Activated naive CD8-positive, alpha-beta T cell (primary cell): ENCODE measurements around the gene IFI16.
"Not testable (repeated sequence)": the region's sequence is repeated elsewhere in the genome, so short reads cannot be mapped to it uniquely, and the experiment has no call there.

ENCODE experiments used
- H3K27ac Mint-ChIP-seq: one replicate; pipeline ENCODE4 v1.8.0; 2021; ENCODE audit warnings: mixed read lengths
- H3K27me3 Mint-ChIP-seq: one replicate; pipeline ENCODE4 v1.8.0; 2021; ENCODE audit warnings: mixed read lengths
- H3K36me3 Mint-ChIP-seq: one replicate; pipeline ENCODE4 v1.8.0; 2021; ENCODE audit warnings: mixed read lengths
- H3K4me1 Mint-ChIP-seq: one replicate; pipeline ENCODE4 v1.8.0; 2021; ENCODE audit warnings: low read depth, mixed read lengths
- H3K4me3 Mint-ChIP-seq: one replicate; pipeline ENCODE4 v1.8.0; 2021; ENCODE audit warnings: mild to moderate bottlenecking, mixed read lengths
- H3K9me3 Mint-ChIP-seq: one replicate; pipeline ENCODE4 v1.8.0; 2021; ENCODE audit warnings: low read depth, mixed read lengths

IFI16 gene

DNA sequence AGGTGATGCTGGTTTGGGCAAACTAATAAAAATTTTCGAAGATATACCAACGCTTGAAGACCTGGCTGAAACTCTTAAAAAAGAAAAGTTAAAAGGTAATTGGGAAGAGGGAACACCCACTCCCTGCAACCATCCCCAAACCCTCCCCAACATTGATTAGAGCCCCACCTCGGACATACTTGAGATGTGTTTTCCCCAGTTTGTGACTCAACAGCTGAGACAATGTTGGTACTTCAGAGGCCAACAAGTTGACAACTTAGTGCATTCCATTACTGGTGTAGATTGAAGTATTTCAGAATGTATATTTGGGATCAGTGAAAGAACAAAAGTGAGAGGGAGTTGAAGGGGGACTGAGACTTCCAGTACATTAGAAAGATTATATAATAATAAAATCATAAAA lies 5.1 kb downstream of the IFI16 start:
- peak overlapping the region; percentile 96 for H3K27ac Mint-ChIP-seq
- H3K4me1 Mint-ChIP-seq: peaks cover 61% of the 10 kb centered on the region
- no peaks in the 10 kb centered on the region for H3K27me3 Mint-ChIP-seq
- H3K9me3 Mint-ChIP-seq: peaks cover 3% of the 10 kb centered on the region
- peaks cover 47% of the 10 kb centered on the region for H3K36me3 Mint-ChIP-seq
- peak overlapping the region; percentile 92 for H3K4me3 Mint-ChIP-seq

DNA sequence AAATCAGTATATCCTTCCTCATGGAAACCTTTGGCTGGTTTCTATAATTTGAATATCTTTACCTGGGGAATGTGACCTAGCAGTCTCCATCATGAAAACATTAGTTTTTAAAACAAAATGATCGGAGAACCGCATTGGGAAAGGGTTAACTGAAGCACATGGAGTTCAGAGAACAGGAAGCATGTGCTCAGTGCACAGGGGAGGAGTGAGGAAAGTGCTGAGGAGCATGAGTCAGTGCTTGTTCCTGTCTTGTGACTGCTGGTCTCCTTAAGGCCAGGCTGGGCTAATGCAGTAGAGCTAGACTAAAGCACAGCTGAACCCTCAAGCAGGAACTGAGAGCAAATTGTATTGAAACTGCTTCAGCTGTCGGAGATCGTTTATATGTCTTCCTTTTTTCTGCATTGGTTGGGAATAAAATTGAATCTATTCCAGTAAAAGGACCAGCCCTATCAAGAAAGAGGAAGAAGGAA lies 5.8 kb downstream of the IFI16 start:
- Mint-ChIP-seq H3K9me3 (peaks cover 3% of the 10 kb centered on the region), H3K36me3 (peaks cover 49% of the 10 kb centered on the region), H3K27me3 (no peaks in the 10 kb centered on the region), H3K27ac (peak overlapping the region; percentile 96), H3K4me1 (peaks cover 67% of the 10 kb centered on the region), H3K4me3 (peak overlapping the region; percentile 92)

DNA sequence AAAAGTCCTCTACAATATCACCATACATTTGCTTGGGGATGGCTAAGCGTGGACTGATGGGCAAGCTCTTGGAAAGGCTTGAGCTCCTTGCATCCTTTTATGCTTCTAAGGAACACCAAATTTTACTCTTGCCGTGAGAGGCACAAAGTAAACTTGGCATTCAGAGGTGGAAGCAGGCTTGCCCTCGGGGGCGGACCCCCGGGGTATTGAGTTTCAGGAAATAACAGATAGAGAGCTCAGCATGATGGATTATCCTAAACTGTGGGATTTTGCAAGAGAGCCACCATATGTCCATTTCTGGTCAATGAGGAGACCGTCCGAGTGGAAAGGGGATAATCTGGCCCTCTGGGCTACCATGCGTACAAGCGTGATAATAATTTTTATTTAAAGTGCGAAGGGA lies 14.0 kb downstream of the IFI16 start:
- H3K9me3 Mint-ChIP-seq: peaks cover 2% of the 10 kb centered on the region
- no peak overlapping the region for H3K4me3 Mint-ChIP-seq
- H3K36me3 Mint-ChIP-seq: peaks cover 43% of the 10 kb centered on the region
- peaks cover 66% of the 10 kb centered on the region for H3K4me1 Mint-ChIP-seq
- no peaks in the 10 kb centered on the region for H3K27me3 Mint-ChIP-seq
- no peak overlapping the region for H3K27ac Mint-ChIP-seq

GRCh38 chr1:159025043-159025442 lies 15.3 kb downstream of the IFI16 start:
- H3K27me3 Mint-ChIP-seq: no peaks in the 10 kb centered on the region
- H3K9me3 Mint-ChIP-seq: peaks cover 4% of the 10 kb centered on the region
- H3K27ac Mint-ChIP-seq: no peak overlapping the region
- peaks cover 52% of the 10 kb centered on the region for H3K36me3 Mint-ChIP-seq
- H3K4me3 Mint-ChIP-seq: no peak overlapping the region
- H3K4me1 Mint-ChIP-seq: peaks cover 68% of the 10 kb centered on the region

DNA sequence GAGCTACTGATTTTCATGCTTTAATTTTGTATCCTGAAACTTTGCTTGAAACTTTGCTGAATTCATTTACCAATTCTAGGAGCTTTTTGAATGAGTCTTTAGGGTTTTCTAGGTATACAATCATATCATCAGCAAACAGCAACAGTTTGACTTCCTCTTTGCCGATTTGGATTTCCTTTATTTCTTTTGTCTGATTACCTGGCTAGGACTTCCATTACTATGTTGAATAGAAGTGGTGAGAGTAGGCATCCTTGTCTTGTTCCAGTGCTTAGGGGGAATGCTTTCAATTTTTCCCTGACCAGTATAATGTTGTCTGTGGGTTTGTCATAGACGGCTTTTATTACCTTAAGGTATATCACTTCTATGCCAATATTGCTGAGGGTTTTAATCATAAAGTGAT lies 17.1 kb downstream of the IFI16 start:
- Mint-ChIP-seq H3K4me1 (peaks cover 61% of the 10 kb centered on the region), H3K4me3 (peak overlapping the region; percentile 18), H3K36me3 (peaks cover 47% of the 10 kb centered on the region)
- H3K27me3 Mint-ChIP-seq, H3K9me3 Mint-ChIP-seq, H3K27ac Mint-ChIP-seq: not testable (repeated sequence)

DNA sequence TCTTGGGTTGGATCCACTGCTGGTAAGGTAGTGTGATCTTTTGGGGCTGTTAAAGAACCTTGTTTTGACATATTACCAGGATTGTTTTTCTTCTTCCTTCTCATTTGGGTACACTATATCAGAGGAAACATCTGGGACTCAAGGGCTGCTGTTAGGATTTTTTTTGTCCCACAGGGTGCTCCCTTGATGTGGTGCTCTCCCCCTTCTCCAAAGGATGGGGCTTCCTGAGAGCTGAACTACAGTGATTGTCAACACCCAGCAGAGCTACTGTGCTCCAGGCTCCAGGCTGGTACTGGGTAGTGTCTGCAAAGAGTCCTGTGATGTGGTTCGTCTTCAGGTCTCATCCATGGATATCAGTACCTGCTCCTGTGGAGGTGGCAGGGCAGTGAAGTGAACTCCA lies 20.6 kb downstream of the IFI16 start:
- Mint-ChIP-seq H3K27me3 (no peaks in the 10 kb centered on the region), H3K4me1 (peaks cover 55% of the 10 kb centered on the region), H3K4me3 (no peak overlapping the region), H3K36me3 (peaks cover 56% of the 10 kb centered on the region), H3K27ac (peak overlapping the region; percentile 50), H3K9me3 (peaks cover 4% of the 10 kb centered on the region)

- peaks cover 50% of the 10 kb centered on the region for H3K4me1 Mint-ChIP-seq
- peaks cover 52% of the 10 kb centered on the region for H3K36me3 Mint-ChIP-seq
- peak overlapping the region; percentile 46 for H3K27ac Mint-ChIP-seq
- peaks cover 4% of the 10 kb centered on the region for H3K9me3 Mint-ChIP-seq
- H3K4me3 Mint-ChIP-seq: no peak overlapping the region
- H3K27me3 Mint-ChIP-seq: no peaks in the 10 kb centered on the region
Measured at GRCh38 chr1:159030877-159031447, 21.3 kb downstream of the IFI16 start.

- Mint-ChIP-seq H3K27ac (no peak overlapping the region), H3K4me3 (no peak overlapping the region), H3K36me3 (peaks cover 21% of the 10 kb centered on the region), H3K4me1 (peaks cover 35% of the 10 kb centered on the region), H3K27me3 (no peaks in the 10 kb centered on the region), H3K9me3 (no peaks in the 10 kb centered on the region)
Measured at GRCh38 chr1:159040206-159040605, 30.5 kb downstream of the IFI16 start.

- Mint-ChIP-seq H3K9me3 (no peaks in the 10 kb centered on the region), H3K27ac (peak overlapping the region; percentile 55), H3K27me3 (no peaks in the 10 kb centered on the region), H3K4me3 (no peak overlapping the region), H3K36me3 (peaks cover 20% of the 10 kb centered on the region), H3K4me1 (peaks cover 41% of the 10 kb centered on the region)
Measured at GRCh38 chr1:159040893-159041724, 31.4 kb downstream of the IFI16 start.

GRCh38 chr1:159046486-159046885 lies 36.8 kb downstream of the IFI16 start:
- peak overlapping the region; percentile 91 for H3K27ac Mint-ChIP-seq
- not testable (repeated sequence) for H3K27me3 Mint-ChIP-seq, H3K9me3 Mint-ChIP-seq
- H3K4me1 Mint-ChIP-seq: peaks cover 45% of the 10 kb centered on the region
- H3K36me3 Mint-ChIP-seq: peaks cover 22% of the 10 kb centered on the region
- peak overlapping the region; percentile 72 for H3K4me3 Mint-ChIP-seq

- Mint-ChIP-seq H3K4me1 (peaks cover 47% of the 10 kb centered on the region), H3K27me3 (no peaks in the 10 kb centered on the region), H3K9me3 (peaks cover 2% of the 10 kb centered on the region), H3K36me3 (peaks cover 43% of the 10 kb centered on the region), H3K27ac (peak overlapping the region; percentile 55), H3K4me3 (no peak overlapping the region)
Measured at GRCh38 chr1:159051436-159051835, 41.7 kb downstream of the IFI16 start.

DNA sequence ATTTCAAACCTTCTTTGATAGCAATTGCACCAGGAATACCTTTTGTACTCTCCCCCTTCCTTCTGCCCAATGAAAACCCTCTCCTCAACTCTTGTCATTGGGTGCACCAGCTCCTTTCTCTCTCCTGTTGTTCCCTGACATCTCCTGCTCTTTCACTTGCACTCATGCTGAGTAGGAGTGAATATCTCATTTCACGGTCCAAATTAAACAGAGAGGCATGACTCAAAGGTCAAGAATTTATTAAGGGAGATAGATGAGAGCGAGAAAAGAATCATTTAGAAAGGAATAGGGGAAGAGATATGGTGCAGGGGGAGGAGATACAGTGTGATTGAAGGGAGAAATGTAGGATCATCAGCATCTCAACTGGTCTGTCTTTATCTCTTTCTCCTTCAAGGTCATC lies 44.7 kb downstream of the IFI16 start:
- Mint-ChIP-seq H3K36me3 (peaks cover 39% of the 10 kb centered on the region), H3K9me3 (no peaks in the 10 kb centered on the region), H3K4me1 (peaks cover 37% of the 10 kb centered on the region), H3K27me3 (no peaks in the 10 kb centered on the region), H3K27ac (peak overlapping the region; percentile 73), H3K4me3 (no peak overlapping the region)

- H3K9me3 Mint-ChIP-seq: no peaks in the 10 kb centered on the region
- H3K4me3 Mint-ChIP-seq: no peak overlapping the region
- H3K27ac Mint-ChIP-seq: no peak overlapping the region
- no peaks in the 10 kb centered on the region for H3K27me3 Mint-ChIP-seq
- peaks cover 36% of the 10 kb centered on the region for H3K4me1 Mint-ChIP-seq
- peaks cover 39% of the 10 kb centered on the region for H3K36me3 Mint-ChIP-seq
Measured at GRCh38 chr1:159055181-159055641, 45.5 kb downstream of the IFI16 start.

GRCh38 chr1:159056069-159056698 lies 46.5 kb downstream of the IFI16 start:
- Mint-ChIP-seq H3K9me3 (no peaks in the 10 kb centered on the region), H3K36me3 (peaks cover 38% of the 10 kb centered on the region), H3K4me1 (peaks cover 33% of the 10 kb centered on the region), H3K27ac (no peak overlapping the region), H3K27me3 (no peaks in the 10 kb centered on the region), H3K4me3 (no peak overlapping the region)

- H3K36me3 Mint-ChIP-seq: peaks cover 22% of the 10 kb centered on the region
- H3K27me3 Mint-ChIP-seq: no peaks in the 10 kb centered on the region
- H3K27ac Mint-ChIP-seq: no peak overlapping the region
- peaks cover 15% of the 10 kb centered on the region for H3K4me1 Mint-ChIP-seq
- H3K4me3 Mint-ChIP-seq: no peak overlapping the region
- no peaks in the 10 kb centered on the region for H3K9me3 Mint-ChIP-seq
Measured at GRCh38 chr1:159058751-159059150, 49.0 kb downstream of the IFI16 start.
